Adrenal gland (tissue), 12 donors: ENCODE measurements around the gene TMEM161A. TPM values are rescaled to one million over a fixed set of nuclear protein-coding genes. Genes with fewer than 3 reads are reported as not detected.

ENCODE experiments used
- DNase-seq, 7 donors: peaks; one replicate each; pipeline ENCODE4 v3.0.0-alpha.2; 2019 to 2020
- H3K27ac ChIP-seq, 5 donors: fragments of 200-600 bp; sonication (generic) in 4 of 5; 1 replicate in 3 of 5; 2 replicates in 2 of 5; pipeline versions ENCODE4 v1.5.1 to v1.8.0; 2016 to 2020; ENCODE audit warnings: mild to moderate bottlenecking in 1 of 5
- H3K27me3 ChIP-seq: fragments of 200-600 bp; 2 replicates; pipeline ENCODE4 v1.8.0; 2021
- H3K36me3 ChIP-seq, 2 donors: fragments of 200-600 bp; replicated peaks in 1 of 2; 1 replicate in 1 of 2; 2 replicates in 1 of 2; pipeline versions ENCODE4 v1.5.1 to v1.8.0; 2018 to 2022
- H3K4me1 ChIP-seq, 2 donors: fragments of 200-600 bp; replicated peaks in 1 of 2; 1 replicate in 1 of 2; 2 replicates in 1 of 2; pipeline versions ENCODE4 v1.5.1 to v1.8.0; 2018 to 2021
- H3K4me3 ChIP-seq, 4 donors: fragments of 200-600 bp; sonication (generic) in 3 of 4; one replicate each; pipeline ENCODE4 v1.5.1; 2016 to 2018
- H3K9me3 ChIP-seq, 3 donors: fragments of 200-600 bp; sonication (generic) in 1 of 3; replicated peaks in 1 of 3; 1 replicate in 2 of 3; 2 replicates in 1 of 3; pipeline versions ENCODE4 v1.5.1 to v1.8.0; 2016 to 2021
- POLR2A ChIP-seq, 2 donors: fragments of 450-650 bp; IDR thresholded peaks; one replicate each; pipeline ENCODE4 v1.6.1; 2017; ENCODE audit warnings: antibody characterized with exemption in 2 of 2, mild to moderate bottlenecking in 2 of 2, moderate library complexity in 1 of 2
- WGBS, 4 donors: extraction: QIAGEN DNeasy Blood & Tissue Kit in 2 of 4; methylation state at CpG; one replicate each; pipeline versions ENCODE4 v1.1.5 to v1.1.7; 2013 to 2017; 5-methylcytosine and 5-hydroxymethylcytosine counted together
- intact Hi-C, 2 donors: fragments of 100-400 bp; cut with DNase I; formaldehyde crosslinking; loops; one replicate each; pipeline versions ENCODE4 v1.14.1 to v1.15.0; 2022 to 2023
- polyA plus RNA-seq, 3 donors: library from polyadenylated mRNA; stranded (reverse); fragments of 200-250 nt in 2 of 3; fragments of 350-450 nt in 1 of 3; fragmentation: Illumina TruSeq in 1 of 3; extraction: RNeasy Lipid Tissue Mini Kit (QIAGEN cat#74804) in 1 of 3; gene quantifications; one replicate each; pipeline ENCODE4 v1.2.3, GENCODE V29; 2013 to 2014
- total RNA-seq, 9 donors: library from RNA; depleted of rRNA in 4 of 9; stranded (reverse); fragments of >200 nt in 4 of 9; fragments of 120-200 nt in 1 of 9; fragmentation: NEBNext Ultra II Directional in 1 of 9; extraction: Animal tissue kit (Norgen Biotek cat#: 25700) in 1 of 9; gene quantifications; one replicate each; pipeline versions ENCODE4 v1.1.0 to v1.2.4, GENCODE V29; 2013 to 2023
- TF ChIP-seq, protein P1 (sequence below), 6 experiments: fragments of 450-650 bp in 4 of 6; fragments of 200-600 bp in 2 of 6; sonication (generic) in 1 of 6; IDR thresholded peaks; 1 replicate in 5 of 6; 2 replicates in 1 of 6; pipeline versions ENCODE4 v1.5.1 to v1.8.0; 2016 to 2021; ENCODE audit warnings: antibody characterized with exemption in 6 of 6, mild to moderate bottlenecking in 2 of 6, moderate library complexity in 1 of 6
- donor health status: healthy with polysubstance abuse.
- donor health status: Bipolar disorder and iron deficiency.
- donor health status: DM: yes; HTN: yes; CAD: no.
- donor health status: DM: no; HTN: no; CAD: no.
- donor health status: DM: no; HTN: no; CAD: no.
- donor health status: DM: yes; HTN: yes; CAD: no.

TMEM161A gene
- total and polyA plus RNA-seq, 12 donors = 5.5 to 83.8 (median 41.1) TPM

DNA sequence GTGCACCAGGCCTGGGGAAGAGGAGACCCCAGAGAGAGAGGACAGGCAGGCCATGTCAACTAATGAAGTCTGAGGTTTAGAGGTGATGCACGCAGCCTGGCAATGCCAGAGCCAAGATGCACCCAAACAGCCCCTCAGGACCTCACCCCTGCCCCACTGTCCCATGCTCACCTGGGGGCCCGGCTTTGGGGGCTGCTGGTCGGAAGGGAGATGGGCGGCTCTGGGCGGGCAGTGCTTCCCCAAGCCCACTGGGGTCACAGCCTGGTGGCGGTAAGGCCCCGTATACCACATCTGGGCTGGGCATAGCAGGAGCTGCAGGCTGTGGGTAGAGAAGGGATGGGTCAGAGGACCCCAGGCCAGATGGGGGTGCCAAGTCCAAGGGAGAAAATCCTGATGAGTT lies 8.6 kb upstream of the TMEM161A start:
- no peaks in the 10 kb centered on the region for H3K9me3 ChIP-seq
- WGBS, 4 donors = 94 to 100% (median 98%) methylated on average over 3 to 7 of the region's 7 CpGs
- H3K4me1 ChIP-seq = no peaks in the 10 kb centered on the region
- no peaks in the 10 kb centered on the region for H3K27me3 ChIP-seq
- H3K27ac ChIP-seq = no peak overlapping the region
- intact Hi-C loops = loop anchor here (10.0 kb wide), 2 partner anchors 92 to 198 kb away; no protein-coding TSS in a partner anchor
- DNase-seq = no peak
- no peaks in the 10 kb centered on the region for H3K36me3 ChIP-seq
- TF ChIP-seq, protein P1, sequence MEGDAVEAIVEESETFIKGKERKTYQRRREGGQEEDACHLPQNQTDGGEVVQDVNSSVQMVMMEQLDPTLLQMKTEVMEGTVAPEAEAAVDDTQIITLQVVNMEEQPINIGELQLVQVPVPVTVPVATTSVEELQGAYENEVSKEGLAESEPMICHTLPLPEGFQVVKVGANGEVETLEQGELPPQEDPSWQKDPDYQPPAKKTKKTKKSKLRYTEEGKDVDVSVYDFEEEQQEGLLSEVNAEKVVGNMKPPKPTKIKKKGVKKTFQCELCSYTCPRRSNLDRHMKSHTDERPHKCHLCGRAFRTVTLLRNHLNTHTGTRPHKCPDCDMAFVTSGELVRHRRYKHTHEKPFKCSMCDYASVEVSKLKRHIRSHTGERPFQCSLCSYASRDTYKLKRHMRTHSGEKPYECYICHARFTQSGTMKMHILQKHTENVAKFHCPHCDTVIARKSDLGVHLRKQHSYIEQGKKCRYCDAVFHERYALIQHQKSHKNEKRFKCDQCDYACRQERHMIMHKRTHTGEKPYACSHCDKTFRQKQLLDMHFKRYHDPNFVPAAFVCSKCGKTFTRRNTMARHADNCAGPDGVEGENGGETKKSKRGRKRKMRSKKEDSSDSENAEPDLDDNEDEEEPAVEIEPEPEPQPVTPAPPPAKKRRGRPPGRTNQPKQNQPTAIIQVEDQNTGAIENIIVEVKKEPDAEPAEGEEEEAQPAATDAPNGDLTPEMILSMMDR (IDR thresholded peaks at IDR 0.05) = no peak
- no peak for TF ChIP-seq POLR2A (IDR thresholded peaks at IDR 0.05)
- H3K4me3 ChIP-seq = no peak overlapping the region

DNA sequence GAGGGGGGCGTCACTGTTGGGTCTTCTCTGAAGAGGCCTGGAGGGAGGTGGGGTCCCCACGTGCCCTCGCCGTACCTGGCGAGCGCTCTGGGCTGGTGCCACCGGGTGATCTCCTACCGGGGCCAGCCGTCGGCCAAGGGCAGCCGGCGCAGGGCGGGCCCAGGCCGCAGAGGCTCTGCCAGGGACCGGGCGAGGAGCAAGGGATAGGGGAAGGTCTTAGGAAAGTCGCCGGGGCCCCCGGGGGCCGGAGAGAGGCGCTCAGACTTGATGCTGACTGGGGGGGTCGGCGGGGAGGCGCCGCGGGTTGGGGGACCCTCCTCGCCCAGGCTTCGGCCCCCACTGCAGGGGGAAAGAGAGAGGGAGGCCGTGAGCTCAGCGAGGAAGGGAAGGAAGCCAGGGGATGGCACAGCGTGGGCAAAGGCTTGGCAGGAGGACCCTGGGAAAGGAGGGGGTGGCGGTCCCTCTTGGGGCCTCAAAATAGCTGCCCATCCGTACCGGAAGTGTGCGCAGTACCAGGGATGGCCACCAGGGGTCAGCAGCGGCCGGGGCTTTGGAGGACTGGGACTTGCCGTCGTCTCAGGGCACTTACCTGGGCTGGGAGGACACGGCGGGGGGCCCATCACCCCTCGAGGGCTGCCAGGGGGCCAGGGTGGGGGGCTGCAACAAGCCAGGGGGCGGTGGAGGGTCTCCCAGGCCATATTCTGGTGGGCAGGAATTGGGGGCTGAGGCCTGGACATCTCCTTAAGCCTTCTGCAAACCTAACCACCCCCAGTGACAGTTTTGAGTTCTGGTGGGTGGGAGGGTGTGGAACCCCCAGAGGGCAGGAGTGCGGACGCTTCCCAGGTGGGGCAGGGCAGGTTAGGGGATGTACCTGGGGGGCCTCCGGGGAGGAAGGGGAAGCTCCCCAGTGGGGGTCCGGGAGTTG lies 7.7 kb upstream of the TMEM161A start:
- Histone ChIP-seq H3K27me3 (no peaks in the 10 kb centered on the region), H3K4me3 (no peak overlapping the region), H3K4me1 (no peaks in the 10 kb centered on the region), H3K36me3 (no peaks in the 10 kb centered on the region), H3K9me3 (no peaks in the 10 kb centered on the region), H3K27ac (no peak overlapping the region)
- intact Hi-C loops = loop anchor here (10.0 kb wide), 2 partner anchors 91 to 199 kb away; no protein-coding TSS in a partner anchor
- no peak for TF ChIP-seq POLR2A (IDR thresholded peaks at IDR 0.05)
- TF ChIP-seq, protein P1 (IDR thresholded peaks at IDR 0.05) = peak; percentile 81 to 99 (median 92)
- DNase-seq = peak; percentile 66 to 90 (median 78)
- WGBS, 4 donors = 20 to 32% (median 27%) methylated on average over 16 to 47 of the region's 47 CpGs

DNA sequence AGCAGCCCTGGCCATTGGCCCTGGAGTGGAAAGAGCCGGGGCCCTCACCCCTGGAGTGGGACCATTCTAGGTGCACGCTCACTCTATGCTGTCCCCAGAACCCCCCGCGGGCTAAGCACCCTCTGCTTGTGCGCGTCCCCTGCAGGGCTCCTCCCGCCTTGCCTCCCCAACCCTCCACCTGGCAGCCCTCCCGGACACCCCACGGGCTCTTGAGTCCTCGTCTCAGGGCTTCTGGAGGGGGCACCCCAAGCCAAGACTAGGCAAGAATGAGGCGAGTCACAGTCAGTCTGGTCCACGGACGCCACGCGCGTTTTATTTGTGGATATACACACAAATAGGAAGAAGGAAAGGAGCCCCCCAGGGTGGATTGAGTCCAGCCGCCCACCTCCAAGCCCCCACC lies 7.0 kb upstream of the TMEM161A start:
- 74 to 83% (median 77%) methylated on average over 12 to 17 of the region's 17 CpGs for WGBS, 4 donors
- H3K4me1 ChIP-seq = no peaks in the 10 kb centered on the region
- TF ChIP-seq, protein P1 (IDR thresholded peaks at IDR 0.05) = no peak
- TF ChIP-seq POLR2A (IDR thresholded peaks at IDR 0.05) = no peak
- H3K4me3 ChIP-seq = no peak overlapping the region
- H3K9me3 ChIP-seq = no peaks in the 10 kb centered on the region
- intact Hi-C loops = loop anchor here (10.0 kb wide), 2 partner anchors 90 to 200 kb away; no protein-coding TSS in a partner anchor
- no peaks in the 10 kb centered on the region for H3K36me3 ChIP-seq
- no peak for DNase-seq
- no peak overlapping the region for H3K27ac ChIP-seq
- H3K27me3 ChIP-seq = no peaks in the 10 kb centered on the region

- no peaks in the 10 kb centered on the region for H3K27me3 ChIP-seq
- no peak for DNase-seq
- no peaks in the 10 kb centered on the region for H3K9me3 ChIP-seq
- WGBS, 4 donors = 86 to 91% (median 87%) methylated on average over 12 of the region's 12 CpGs
- peaks cover 4 to 6% of the 10 kb centered on the region in 2 donors for H3K4me1 ChIP-seq
- no peaks in the 10 kb centered on the region for H3K36me3 ChIP-seq
- intact Hi-C loops = loop anchor here (10.0 kb wide), 2 partner anchors 88 to 202 kb away; no protein-coding TSS in a partner anchor
- TF ChIP-seq, protein P1 (IDR thresholded peaks at IDR 0.05) = no peak
- no peak for TF ChIP-seq POLR2A (IDR thresholded peaks at IDR 0.05)
- no peak overlapping the region for H3K27ac ChIP-seq
- no peak overlapping the region for H3K4me3 ChIP-seq
These were observed 4.1 kb upstream of the TMEM161A start for GRCh38 chr19:19142347-19142746.
